OCI-LY3 (cell line): ENCODE results near the gene CPS1.

Experiments used
- H2AFZ ChIP-seq: fragments of 200-600, 300-600 bp; shearing (Covaris generic); 2 replicates; pipeline ENCODE4 v1.6.0; 2014; ENCODE audit warnings: antibody characterized with exemption, low read depth, low read length
- H3K27ac ChIP-seq: fragments of 200-600, 300-600 bp; sonication (generic); 2 replicates; pipeline ENCODE4 v1.5.1; 2014; ENCODE audit warnings: mild to moderate bottlenecking, low read length, moderate library complexity, mixed read lengths
- H3K27me3 ChIP-seq: fragments of 200-600, 300-600 bp; sonication (generic); 2 replicates; pipeline ENCODE4 v1.6.1; 2014; ENCODE audit warnings: low read depth, low read length, mixed read lengths
- H3K36me3 ChIP-seq: fragments of 200-600, 300-600 bp; sonication (generic); replicated peaks from 2 replicates; pipeline ENCODE3; 2014; ENCODE audit warnings: low read depth, low read length, mixed read lengths
- H3K4me1 ChIP-seq: fragments of 300-600, 200-600 bp; sonication (generic); 2 replicates; pipeline ENCODE4 v1.6.1; 2014; ENCODE audit warnings: low read length, mixed read lengths
- H3K4me2 ChIP-seq: fragments of 200-600, 300-600 bp; sonication (generic); 2 replicates; pipeline ENCODE4 v1.6.1; 2014; ENCODE audit warnings: low read length, mixed read lengths
- H3K4me3 ChIP-seq: fragments of 300-600, 200-600 bp; sonication (generic); 2 replicates; pipeline ENCODE4 v1.5.1; 2014; ENCODE audit warnings: antibody characterized with exemption, mild to moderate bottlenecking, low read length, moderate library complexity
- H3K79me2 ChIP-seq: fragments of 300-600, 200-600 bp; shearing (Covaris generic); 2 replicates; pipeline ENCODE4 v1.6.1; 2014; ENCODE audit warnings: mild to moderate bottlenecking, low read length, mixed read lengths
- H3K9ac ChIP-seq: fragments of 300-600, 200-600 bp; shearing (Covaris generic); 2 replicates; pipeline ENCODE4 v1.6.0; 2014; ENCODE audit warnings: mild to moderate bottlenecking, low read length, moderate library complexity
- H3K9me3 ChIP-seq: fragments of 200-600, 300-600 bp; shearing (Covaris generic); 2 replicates; pipeline ENCODE4 v1.6.1; 2014; ENCODE audit warnings: low read length, mixed read lengths; ENCODE audit not compliant: insufficient read depth
- H4K20me1 ChIP-seq: fragments of 200-600, 300-600 bp; sonication (generic); 2 replicates; pipeline ENCODE4 v1.6.1; 2016; ENCODE audit warnings: low read length, mixed read lengths; ENCODE audit not compliant: insufficient read depth
- CTCF ChIP-seq: fragments of 200-600, 300-600 bp; sonication (generic); IDR thresholded peaks from 2 replicates; pipeline ENCODE4 v1.5.1; 2014; ENCODE audit warnings: antibody characterized with exemption, low read length, low read depth
- EZH2phosphoT487 ChIP-seq: fragments of 200-600 bp; shearing (Covaris generic); IDR thresholded peaks from 2 replicates; pipeline ENCODE4 v1.6.1; 2018; ENCODE audit warnings: antibody characterized with exemption, mixed run types, low read depth

Gene CPS1

GRCh38 chr2:210633699-210634098 is 77.3 kb downstream of the CPS1 start:
- TF ChIP-seq CTCF, result no peak
- no peak for TF ChIP-seq EZH2phosphoT487
- H3K27ac ChIP-seq, result no peak overlapping the region
- no peaks in the 10 kb centered on the region for H3K36me3 ChIP-seq
- H3K9me3 ChIP-seq, result no peaks in the 10 kb centered on the region
- no peaks in the 10 kb centered on the region for H3K79me2 ChIP-seq
- no peak overlapping the region for H3K4me3 ChIP-seq
- no peak overlapping the region for H3K9ac ChIP-seq
- H2AFZ ChIP-seq, result no peak overlapping the region
- H3K4me2 ChIP-seq, result no peak overlapping the region
- H4K20me1 ChIP-seq, result no peaks in the 10 kb centered on the region
- H3K4me1 ChIP-seq, result peaks cover 11% of the 10 kb centered on the region
- no peaks in the 10 kb centered on the region for H3K27me3 ChIP-seq

- no peak overlapping the region for H3K27ac ChIP-seq
- H3K36me3 ChIP-seq, result no peaks in the 10 kb centered on the region
- TF ChIP-seq CTCF (no peak), EZH2phosphoT487 (no peak)
- no peaks in the 10 kb centered on the region for H3K9me3 ChIP-seq
- H4K20me1 ChIP-seq, result no peaks in the 10 kb centered on the region
- H3K27me3 ChIP-seq, result no peaks in the 10 kb centered on the region
- H3K79me2 ChIP-seq, result no peaks in the 10 kb centered on the region
- H3K9ac ChIP-seq, result no peak overlapping the region
- no peak overlapping the region for H2AFZ ChIP-seq
- H3K4me2 ChIP-seq, result no peak overlapping the region
- H3K4me1 ChIP-seq, result peaks cover 11% of the 10 kb centered on the region
- H3K4me3 ChIP-seq, result no peak overlapping the region
Observed at GRCh38 chr2:210635257-210635656, 78.9 kb downstream of the CPS1 start.

GRCh38 chr2:210642333-210642732 is 85.9 kb downstream of the CPS1 start:
- Histone ChIP-seq H3K9me3 (no peaks in the 10 kb centered on the region), H3K4me3 (no peak overlapping the region), H3K27ac (no peak overlapping the region), H3K36me3 (no peaks in the 10 kb centered on the region), H3K9ac (no peak overlapping the region), H3K27me3 (no peaks in the 10 kb centered on the region), H3K79me2 (no peaks in the 10 kb centered on the region), H3K4me2 (no peak overlapping the region), H3K4me1 (peaks cover 5% of the 10 kb centered on the region), H2AFZ (no peak overlapping the region), H4K20me1 (no peaks in the 10 kb centered on the region)
- no peak for TF ChIP-seq EZH2phosphoT487
- TF ChIP-seq CTCF, result no peak

GRCh38 chr2:210647151-210647550 is 90.8 kb downstream of the CPS1 start:
- Histone ChIP-seq H4K20me1 (no peaks in the 10 kb centered on the region), H3K27ac (no peak overlapping the region), H3K4me2 (no peak overlapping the region), H3K4me3 (no peak overlapping the region), H2AFZ (no peak overlapping the region), H3K9me3 (no peaks in the 10 kb centered on the region), H3K9ac (no peak overlapping the region), H3K79me2 (no peaks in the 10 kb centered on the region), H3K27me3 (no peaks in the 10 kb centered on the region), H3K4me1 (no peaks in the 10 kb centered on the region), H3K36me3 (no peaks in the 10 kb centered on the region)
- TF ChIP-seq CTCF, result no peak
- no peak for TF ChIP-seq EZH2phosphoT487
